Thymus (tissue), 11 donors: ENCODE measurements around the gene KAZN. TPM values are rescaled to one million over a fixed set of nuclear protein-coding genes. Genes with fewer than 3 reads are reported as not detected.

Experiments used
- DNase-seq, 9 donors: peaks; one replicate each; pipeline ENCODE4 v3.0.0-alpha.2; 2013; ENCODE audit warnings: low spot score in 9 of 9, low read depth in 6 of 9, missing footprints in 1 of 9
- H3K27ac ChIP-seq, 2 donors: one replicate each; pipeline ENCODE4 v1.5.1; 2013; ENCODE audit warnings: control low read depth in 1 of 2, low read depth in 1 of 2, low read length in 1 of 2, mild to moderate bottlenecking in 1 of 2, moderate library complexity in 1 of 2
- H3K27me3 ChIP-seq, 2 donors: one replicate each; pipeline ENCODE4 v1.5.1; 2013; ENCODE audit warnings: low read length in 1 of 2; ENCODE audit not compliant: control insufficient read depth in 2 of 2, insufficient read depth in 1 of 2
- H3K36me3 ChIP-seq, 2 donors: one replicate each; pipeline ENCODE4 v1.5.1; 2013; ENCODE audit warnings: low read length in 1 of 2, mild to moderate bottlenecking in 1 of 2, moderate library complexity in 1 of 2; ENCODE audit not compliant: control insufficient read depth in 2 of 2, insufficient read depth in 2 of 2
- H3K4me1 ChIP-seq, 2 donors: one replicate each; pipeline ENCODE4 v1.5.1; 2013; ENCODE audit warnings: low read length in 2 of 2; ENCODE audit not compliant: control insufficient read depth in 2 of 2, insufficient read depth in 2 of 2
- H3K4me3 ChIP-seq, 2 donors: one replicate each; pipeline ENCODE4 v1.5.1; 2013; ENCODE audit warnings: low read length in 2 of 2, control low read depth in 1 of 2, mild to moderate bottlenecking in 1 of 2
- H3K9me3 ChIP-seq, 2 donors: one replicate each; pipeline ENCODE4 v1.5.1; 2013; ENCODE audit warnings: low read length in 1 of 2, mild to moderate bottlenecking in 1 of 2; ENCODE audit not compliant: control insufficient read depth in 2 of 2, insufficient read depth in 1 of 2
- WGBS: extraction: QIAGEN DNeasy Blood & Tissue Kit; methylation state at CpG from one replicate; pipeline ENCODE4 v1.1.7; 2013; 5-methylcytosine and 5-hydroxymethylcytosine counted together
- polyA plus RNA-seq: library from polyadenylated mRNA; stranded (reverse); fragments of 200-250 nt; gene quantifications from one replicate; pipeline ENCODE4 v1.2.3, GENCODE V29; 2013
- total RNA-seq: library from RNA; stranded (reverse); fragments of 120-200 nt; gene quantifications from one replicate; pipeline ENCODE4 v1.2.4, GENCODE V29; 2013
- donor health status: healthy.

The KAZN gene
- total and polyA plus RNA-seq, 2 donors = 1.3 to 5.7 TPM

DNA sequence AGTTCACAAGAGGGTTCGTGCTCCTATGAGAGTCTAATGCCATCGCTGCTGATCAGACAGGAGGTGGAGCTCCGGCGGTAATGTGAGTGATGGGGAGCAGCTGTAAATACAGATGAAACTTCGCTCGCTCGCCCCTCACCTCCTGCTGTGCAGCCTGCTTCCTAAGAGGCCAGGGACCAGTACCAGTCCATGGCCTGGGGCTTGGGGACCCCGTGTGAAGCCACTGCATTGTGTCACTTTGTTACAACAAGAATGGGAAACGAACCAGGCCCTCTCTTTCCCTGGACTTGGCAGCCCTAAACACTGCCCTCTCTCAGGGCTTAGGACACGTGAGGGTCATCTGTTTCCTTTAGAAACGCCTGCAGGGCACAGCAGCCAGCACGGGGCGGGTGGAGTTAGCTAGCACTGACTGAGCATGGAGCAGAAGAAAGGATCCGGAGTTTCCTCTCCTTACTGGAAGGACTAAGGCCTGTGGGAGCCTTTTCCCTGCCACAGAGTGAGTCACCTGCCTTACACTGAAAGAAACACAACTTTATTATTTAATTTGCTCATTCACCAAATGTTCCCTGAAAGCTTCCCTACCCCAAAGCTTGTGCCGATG, 369.9 kb downstream of the KAZN start:
- Histone ChIP-seq H3K27ac (no peak overlapping the region), H3K9me3 (peaks cover 0 to 7% of the 10 kb centered on the region in 2 donors), H3K36me3 (no peaks in the 10 kb centered on the region), H3K4me1 (peaks cover 0 to 21% of the 10 kb centered on the region in 2 donors), H3K27me3 (no peaks in the 10 kb centered on the region), H3K4me3 (no peak overlapping the region)
- WGBS = 93% methylated on average over 15 of the region's 15 CpGs
- DNase-seq = no peak

DNA sequence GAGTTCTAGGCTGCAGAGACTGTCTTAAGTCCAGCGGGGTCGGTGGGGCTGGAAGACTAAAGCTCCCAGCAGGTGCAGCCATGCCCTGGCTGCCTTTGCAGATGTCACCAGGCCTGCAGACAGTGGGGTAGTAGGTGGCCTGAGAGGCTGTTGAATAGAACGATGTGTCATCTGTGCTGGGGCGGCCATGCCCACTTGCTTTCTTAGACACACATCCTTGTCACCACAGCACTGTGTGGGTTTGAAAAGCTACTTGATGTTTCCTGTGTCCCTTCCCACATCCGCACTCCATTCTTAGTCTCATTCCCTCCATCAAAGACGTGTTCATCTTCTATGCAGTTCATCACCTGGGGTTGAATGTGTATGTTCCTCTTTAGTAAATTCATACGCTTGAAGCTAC, 370.5 kb downstream of the KAZN start:
- Histone ChIP-seq H3K4me3 (no peak overlapping the region), H3K9me3 (peaks cover 0 to 10% of the 10 kb centered on the region in 2 donors), H3K27ac (peak overlapping the region in 1 of 2 donors; percentile 53), H3K36me3 (no peaks in the 10 kb centered on the region), H3K27me3 (no peaks in the 10 kb centered on the region), H3K4me1 (peaks cover 0 to 21% of the 10 kb centered on the region in 2 donors)
- WGBS = 47% methylated on average over 7 of the region's 7 CpGs
- peak; percentile 33 to 88 (median 67) for DNase-seq

DNA sequence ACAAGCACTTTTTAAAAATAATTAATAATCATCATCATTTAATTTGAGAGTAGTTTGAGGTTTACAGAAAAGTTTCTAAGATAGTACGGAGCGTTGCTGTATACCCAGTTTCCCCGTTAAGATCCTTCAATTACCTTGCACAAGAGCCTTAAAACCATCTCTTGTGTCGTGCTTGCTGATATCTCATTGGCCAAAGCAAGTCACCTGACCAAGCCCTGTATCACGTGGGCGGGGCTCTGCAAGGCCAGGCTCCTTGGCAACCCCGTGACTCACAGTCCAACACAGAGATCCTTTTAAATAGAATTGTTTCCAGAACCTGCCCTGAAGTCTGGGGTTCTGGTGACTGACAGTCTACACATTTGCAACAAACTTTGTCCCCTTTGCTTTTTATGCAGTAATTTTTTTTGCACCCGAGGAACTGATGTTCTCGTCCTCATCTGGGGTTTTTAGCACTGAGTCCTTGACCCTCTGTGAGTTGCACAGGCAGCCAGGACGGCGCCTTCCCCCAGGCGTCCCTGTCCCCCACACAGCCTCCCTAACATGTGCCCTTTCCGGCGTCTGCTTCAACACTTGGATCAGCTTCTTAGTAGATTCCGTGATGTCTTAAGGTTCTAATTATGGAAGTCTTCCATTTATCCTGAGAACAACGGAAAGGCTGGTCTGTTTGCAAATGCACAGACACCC, 371.8 kb downstream of the KAZN start:
- Histone ChIP-seq H3K9me3 (peaks cover 0 to 11% of the 10 kb centered on the region in 2 donors), H3K36me3 (no peaks in the 10 kb centered on the region), H3K27ac (no peak overlapping the region), H3K4me1 (peaks cover 0 to 21% of the 10 kb centered on the region in 2 donors), H3K27me3 (no peaks in the 10 kb centered on the region), H3K4me3 (no peak overlapping the region)
- WGBS = 89% methylated on average over 16 of the region's 16 CpGs
- peak in 1 of 9 donors; percentile 29 for DNase-seq

DNA sequence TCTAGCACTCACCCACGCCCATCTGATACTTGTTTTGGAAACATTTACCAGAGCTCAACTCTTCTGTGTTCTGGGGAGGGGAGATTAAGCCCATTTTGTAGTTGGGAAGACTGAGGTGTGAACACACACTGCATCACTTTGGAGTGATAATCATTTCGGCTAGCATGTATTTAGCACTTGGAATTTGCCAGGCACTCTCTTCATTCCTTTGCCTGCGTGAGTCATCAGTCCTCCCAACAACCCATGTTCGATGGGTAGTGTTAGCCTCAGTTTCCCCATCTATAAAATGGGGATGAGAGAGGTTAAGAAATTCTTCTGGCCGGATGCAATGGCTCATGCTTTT, 372.3 kb downstream of the KAZN start:
- no peak overlapping the region for H3K27ac ChIP-seq
- no peak for DNase-seq
- H3K9me3 ChIP-seq = peaks cover 0 to 11% of the 10 kb centered on the region in 2 donors
- H3K36me3 ChIP-seq = no peaks in the 10 kb centered on the region
- peaks cover 0 to 21% of the 10 kb centered on the region in 2 donors for H3K4me1 ChIP-seq
- 96% methylated on average over 5 of the region's 5 CpGs for WGBS
- no peak overlapping the region for H3K4me3 ChIP-seq
- H3K27me3 ChIP-seq = no peaks in the 10 kb centered on the region

DNA sequence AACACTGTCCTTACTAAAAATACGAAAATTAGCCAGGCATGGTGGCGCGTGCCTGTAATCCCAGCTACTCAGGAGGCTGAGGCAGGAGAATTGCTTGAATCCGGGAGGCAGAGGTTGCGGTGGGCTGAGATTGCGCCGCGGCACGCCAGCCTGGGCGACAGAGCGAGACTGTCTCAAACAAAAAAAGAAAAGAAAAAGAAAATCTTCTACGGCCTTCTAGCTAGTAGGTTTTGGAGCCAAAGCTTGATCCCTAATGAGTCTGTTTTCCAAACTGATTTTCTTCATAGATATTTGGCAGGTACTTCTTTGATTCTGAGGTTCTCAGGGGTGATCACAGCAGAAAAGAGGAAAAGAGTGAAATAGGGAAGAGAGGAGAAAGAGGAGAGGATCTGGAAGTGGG, 372.7 kb downstream of the KAZN start:
- H3K27ac ChIP-seq = no peak overlapping the region

DNA sequence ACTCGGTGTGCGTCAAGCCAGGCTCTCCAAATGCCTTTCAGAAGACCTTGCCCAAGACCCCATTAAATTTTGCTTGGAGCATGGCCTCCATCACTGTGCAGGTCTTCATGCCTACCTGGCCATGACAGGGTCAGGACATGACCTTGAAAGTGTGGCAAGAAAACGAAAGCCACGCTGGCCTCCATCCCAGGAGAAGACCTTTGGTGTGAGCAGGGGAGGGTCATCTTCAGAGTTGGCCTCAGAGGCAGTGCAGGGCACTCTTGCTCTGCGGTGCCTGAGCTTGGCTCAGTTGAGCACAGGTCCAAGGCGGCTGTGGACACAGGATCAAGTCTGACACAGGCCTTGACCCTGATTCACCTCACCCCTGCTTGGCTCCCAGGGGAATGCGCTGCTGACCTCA, 373.6 kb downstream of the KAZN start:
- 84% methylated on average over 7 of the region's 7 CpGs for whole genome bisulfite sequencing
- no peaks in the 10 kb centered on the region for H3K27me3 ChIP-seq
- no peak overlapping the region for H3K27ac ChIP-seq
- H3K4me3 ChIP-seq = no peak overlapping the region
- no peaks in the 10 kb centered on the region for H3K36me3 ChIP-seq
- no peak for DNase-seq
- peaks cover 0 to 21% of the 10 kb centered on the region in 2 donors for H3K4me1 ChIP-seq
- H3K9me3 ChIP-seq = peaks cover 0 to 10% of the 10 kb centered on the region in 2 donors

More for the DNA sequence above, 372.7 kb downstream of the KAZN start:
- WGBS = 87% methylated on average over 12 of the region's 12 CpGs
- no peak overlapping the region for H3K4me3 ChIP-seq
- peaks cover 0 to 11% of the 10 kb centered on the region in 2 donors for H3K9me3 ChIP-seq
- no peaks in the 10 kb centered on the region for H3K27me3 ChIP-seq
- H3K36me3 ChIP-seq = no peaks in the 10 kb centered on the region
- no peak for DNase-seq
- H3K4me1 ChIP-seq = peaks cover 0 to 21% of the 10 kb centered on the region in 2 donors

DNA sequence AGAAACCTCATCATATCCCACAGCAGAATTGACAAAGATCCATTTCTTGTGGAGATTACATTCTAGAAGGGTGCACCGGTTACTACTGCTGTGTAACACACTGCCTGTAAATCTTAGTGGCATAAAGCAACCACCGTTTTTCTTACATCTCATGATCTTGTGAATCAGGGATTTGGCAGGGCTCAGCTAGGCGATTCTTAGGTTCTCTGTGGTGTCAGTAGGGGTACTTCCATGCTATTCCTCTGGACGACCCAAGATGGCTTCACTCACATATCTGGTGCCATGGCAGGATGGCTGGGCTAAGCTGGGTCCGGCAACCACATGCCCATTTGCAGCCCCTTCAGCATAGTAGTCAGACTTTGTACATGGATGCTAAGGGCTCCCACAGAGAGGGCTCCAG, 375.3 kb downstream of the KAZN start:
- no peak overlapping the region for H3K4me3 ChIP-seq
- DNase-seq = no peak
- H3K27ac ChIP-seq = no peak overlapping the region
- no peaks in the 10 kb centered on the region for H3K27me3 ChIP-seq
- peaks cover 4 to 16% of the 10 kb centered on the region in 2 donors for H3K4me1 ChIP-seq
- no peaks in the 10 kb centered on the region for H3K36me3 ChIP-seq
- peaks cover 1 to 4% of the 10 kb centered on the region in 2 donors for H3K9me3 ChIP-seq
- 78% methylated on average over 5 of the region's 5 CpGs for WGBS

DNA sequence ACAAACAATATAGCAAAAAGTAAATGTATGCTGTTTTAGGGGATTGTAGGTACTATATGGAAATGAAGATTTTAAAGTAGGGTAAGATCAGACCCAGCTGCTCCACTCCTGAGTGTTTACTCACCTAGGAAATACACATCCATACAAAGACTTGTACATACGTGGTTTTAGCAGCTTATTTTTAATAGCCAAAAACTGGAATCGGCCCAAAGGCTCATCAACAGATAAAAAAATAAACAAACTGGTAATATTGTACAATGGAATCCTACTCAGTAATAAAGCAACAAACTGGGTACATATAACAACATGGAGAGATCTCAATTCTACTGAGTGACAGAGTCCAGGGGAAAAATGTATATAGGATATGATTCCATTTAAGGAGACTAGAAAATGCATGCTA, 375.9 kb downstream of the KAZN start:
- no peak overlapping the region for H3K27ac ChIP-seq
- H3K9me3 ChIP-seq = peaks cover 1 to 4% of the 10 kb centered on the region in 2 donors
- no peaks in the 10 kb centered on the region for H3K27me3 ChIP-seq
- DNase-seq = no peak
- WGBS = 93% methylated on average over 2 of the region's 2 CpGs
- no peaks in the 10 kb centered on the region for H3K36me3 ChIP-seq
- H3K4me3 ChIP-seq = no peak overlapping the region
- H3K4me1 ChIP-seq = peaks cover 4 to 10% of the 10 kb centered on the region in 2 donors

DNA sequence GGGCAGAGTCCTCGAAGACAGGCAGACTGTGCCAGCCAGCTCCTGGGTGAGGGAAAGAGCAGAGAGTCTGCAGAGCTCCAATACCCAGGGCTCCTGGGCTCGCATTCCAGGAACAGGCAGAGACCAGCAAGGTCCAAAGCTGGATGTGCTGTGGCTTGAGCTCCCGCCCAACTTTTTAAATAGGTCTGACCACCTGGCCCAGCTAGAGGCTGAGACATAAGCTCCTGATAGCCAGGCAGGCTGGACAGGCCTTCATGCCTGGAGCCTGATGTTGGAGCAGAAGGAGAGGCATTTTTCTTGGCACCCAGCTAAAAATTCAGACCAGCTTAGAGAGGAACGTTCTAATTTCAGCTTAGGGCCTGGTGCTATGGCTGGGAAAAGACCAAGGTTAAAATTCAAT, 376.6 kb downstream of the KAZN start:
- 93% methylated on average over 4 of the region's 4 CpGs for WGBS
- H3K27ac ChIP-seq = no peak overlapping the region

More for the DNA sequence above, 376.6 kb downstream of the KAZN start:
- no peak for DNase-seq
- peaks cover 4% of the 10 kb centered on the region in 2 donors for H3K4me1 ChIP-seq
- peaks cover 1 to 4% of the 10 kb centered on the region in 2 donors for H3K9me3 ChIP-seq
- no peaks in the 10 kb centered on the region for H3K27me3 ChIP-seq
- no peak overlapping the region for H3K4me3 ChIP-seq
- H3K36me3 ChIP-seq = no peaks in the 10 kb centered on the region
